ENCODE data around the gene ADH1B.

- TF ChIP-seq CTCF (IDR thresholded peaks at IDR 0.05): no peak
- peak; percentile 47 for TF ChIP-seq EP300 (IDR thresholded peaks at IDR 0.05)
These were observed 3.8 kb upstream of the ADH1B start for GRCh38 chr4:99324979-99325378.

Measured in suprapubic skin (tissue), 3 donors.